NT2/D1 (cell line): ENCODE measurements around the gene HMX1.

ENCODE experiments used
- DNase-seq: peaks from one replicate; pipeline ENCODE4 v3.0.0-alpha.2; 2011; ENCODE audit warnings: low read depth, low spot score
- H3K27me3 ChIP-seq: 2 replicates; pipeline ENCODE4 v1.6.0; 2011; ENCODE audit warnings: mild to moderate bottlenecking; ENCODE audit not compliant: insufficient read length, insufficient read depth
- H3K36me3 ChIP-seq: 2 replicates; pipeline ENCODE4 v1.6.1; 2011; ENCODE audit warnings: mild to moderate bottlenecking, low read length, mixed read lengths; ENCODE audit not compliant: insufficient read depth, insufficient read length
- H3K4me1 ChIP-seq: 2 replicates; pipeline ENCODE4 v1.5.1; 2011; ENCODE audit not compliant: insufficient read depth, insufficient read length
- H3K4me3 ChIP-seq: 2 replicates; pipeline ENCODE4 v1.5.1; 2011; ENCODE audit warnings: low read depth; ENCODE audit not compliant: insufficient read length
- H3K9ac ChIP-seq: 2 replicates; pipeline ENCODE4 v1.6.0; 2011; ENCODE audit warnings: low read depth; ENCODE audit not compliant: insufficient read length
- H3K9me3 ChIP-seq: 2 replicates; pipeline ENCODE4 v1.5.1; 2011; ENCODE audit warnings: mild to moderate bottlenecking, low read length; ENCODE audit not compliant: insufficient read depth
- SUZ12 ChIP-seq: IDR thresholded peaks from 2 replicates; pipeline ENCODE4 v1.6.1; 2011; ENCODE audit not compliant: insufficient read length, insufficient read depth; ENCODE audit errors: extremely low read depth
- YY1 ChIP-seq: IDR thresholded peaks from 2 replicates; pipeline ENCODE4 v1.6.1; 2011; ENCODE audit not compliant: insufficient read length, insufficient read depth
- ZNF274 ChIP-seq: IDR thresholded peaks from 2 replicates; pipeline ENCODE4 v1.6.1; 2011; ENCODE audit warnings: mild to moderate bottlenecking, low read depth, low read length

The HMX1 gene

DNA sequence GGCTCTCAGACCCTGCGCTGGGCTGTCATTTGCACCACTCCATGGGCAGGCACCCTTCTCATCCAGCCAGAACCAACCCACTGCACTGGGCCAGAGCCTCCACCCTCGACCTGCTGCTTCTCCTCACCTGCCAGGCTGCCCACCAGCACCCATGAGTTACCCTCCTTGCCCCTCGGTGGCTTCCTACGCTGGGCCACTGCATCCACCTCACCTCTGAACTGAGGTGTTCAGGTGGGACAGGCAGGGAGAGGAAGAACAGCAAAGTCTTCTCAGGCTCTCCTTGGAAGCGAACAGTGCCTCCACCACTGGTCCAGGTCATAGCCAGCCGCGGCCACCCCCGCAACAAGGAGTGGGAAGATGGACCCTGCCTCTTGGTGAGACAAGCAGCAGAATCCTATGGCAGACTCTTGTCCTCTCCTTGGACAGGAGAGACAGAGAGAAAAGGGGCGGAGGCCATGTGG, 32.4 kb upstream of the HMX1 start:
- TF ChIP-seq ZNF274 (no peak), YY1 (no peak), SUZ12 (no peak)
- H3K9ac ChIP-seq: no peak overlapping the region
- no peak overlapping the region for H3K4me3 ChIP-seq
- H3K27me3 ChIP-seq: peaks cover 6% of the 10 kb centered on the region
- no peaks in the 10 kb centered on the region for H3K4me1 ChIP-seq
- no peak for DNase-seq
- H3K9me3 ChIP-seq: peaks cover 31% of the 10 kb centered on the region
- no peaks in the 10 kb centered on the region for H3K36me3 ChIP-seq

DNA sequence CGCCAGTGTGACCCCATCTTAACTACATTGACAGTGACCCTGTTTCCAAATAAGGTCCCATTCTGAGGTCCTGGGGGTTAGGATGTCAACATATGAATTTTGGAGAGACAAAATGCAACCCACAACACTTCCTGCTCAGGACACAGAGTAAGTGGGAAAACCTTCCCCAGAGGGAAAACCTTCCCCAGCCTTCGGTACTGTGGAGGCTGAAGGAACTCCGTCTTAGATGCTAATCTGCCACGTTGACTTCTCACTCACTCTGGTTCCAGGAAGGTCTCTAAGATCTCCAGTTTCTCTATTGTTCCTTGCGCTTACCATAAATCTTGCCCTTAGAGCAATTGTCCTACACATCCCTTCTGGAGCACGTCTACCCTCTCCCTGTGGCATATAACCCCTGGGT, 29.7 kb upstream of the HMX1 start:
- peaks cover 31% of the 10 kb centered on the region for H3K9me3 ChIP-seq
- H3K27me3 ChIP-seq: peaks cover 10% of the 10 kb centered on the region
- H3K4me1 ChIP-seq: peaks cover 8% of the 10 kb centered on the region
- no peak for TF ChIP-seq YY1
- H3K9ac ChIP-seq: no peak overlapping the region
- no peaks in the 10 kb centered on the region for H3K36me3 ChIP-seq
- no peak overlapping the region for H3K4me3 ChIP-seq
- no peak for DNase-seq

DNA sequence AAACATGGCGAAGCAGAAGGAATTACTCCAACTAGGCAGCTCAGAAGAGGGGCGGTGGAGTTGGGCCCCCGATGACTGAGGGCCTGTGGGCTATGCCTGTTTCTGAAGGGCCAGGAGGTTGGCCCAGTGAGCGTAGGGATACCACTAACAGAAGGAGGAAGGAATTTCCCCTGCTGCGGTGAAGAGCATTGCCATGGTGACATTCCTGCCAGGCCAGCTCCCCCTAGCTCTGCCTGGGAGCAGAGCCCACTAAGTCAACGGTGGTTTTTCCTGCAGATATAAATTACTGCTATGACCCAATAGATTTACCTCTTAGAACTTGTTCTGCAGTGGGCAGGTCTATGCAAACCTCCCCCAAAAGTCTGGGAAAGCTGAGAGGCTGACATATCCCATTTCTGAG, 28.9 kb upstream of the HMX1 start:
- Histone ChIP-seq H3K9ac (no peak overlapping the region), H3K36me3 (no peaks in the 10 kb centered on the region), H3K4me1 (peaks cover 11% of the 10 kb centered on the region), H3K4me3 (no peak overlapping the region), H3K9me3 (peaks cover 31% of the 10 kb centered on the region), H3K27me3 (peaks cover 17% of the 10 kb centered on the region)
- DNase-seq: no peak
- TF ChIP-seq ZNF274 (no peak), YY1 (no peak), SUZ12 (no peak)

DNA sequence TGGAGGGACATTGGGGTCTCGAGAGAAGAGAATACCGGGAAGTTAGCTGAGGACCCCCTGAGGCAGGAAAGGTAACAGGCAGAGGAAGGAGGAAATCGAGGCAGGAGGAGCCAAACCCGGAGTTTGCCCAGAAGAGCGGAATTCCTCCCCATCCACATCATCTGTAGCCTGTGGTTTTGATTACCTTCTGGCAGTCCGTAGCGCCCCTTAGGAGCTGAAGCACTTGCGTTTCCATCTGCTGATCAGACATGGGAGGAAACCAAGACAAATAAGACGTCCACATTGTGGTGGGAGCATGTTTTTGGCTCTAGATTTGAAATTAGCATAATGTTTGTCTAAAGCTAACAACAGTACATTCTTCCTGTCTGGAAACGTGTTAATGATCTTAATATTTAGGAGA, 26.8 kb upstream of the HMX1 start:
- no peak for DNase-seq
- H3K4me3 ChIP-seq: no peak overlapping the region
- H3K27me3 ChIP-seq: peaks cover 33% of the 10 kb centered on the region
- H3K4me1 ChIP-seq: peaks cover 17% of the 10 kb centered on the region
- peaks cover 31% of the 10 kb centered on the region for H3K9me3 ChIP-seq
- H3K9ac ChIP-seq: no peak overlapping the region
- TF ChIP-seq SUZ12: no peak
- TF ChIP-seq YY1: no peak
- no peak for TF ChIP-seq ZNF274
- no peaks in the 10 kb centered on the region for H3K36me3 ChIP-seq

DNA sequence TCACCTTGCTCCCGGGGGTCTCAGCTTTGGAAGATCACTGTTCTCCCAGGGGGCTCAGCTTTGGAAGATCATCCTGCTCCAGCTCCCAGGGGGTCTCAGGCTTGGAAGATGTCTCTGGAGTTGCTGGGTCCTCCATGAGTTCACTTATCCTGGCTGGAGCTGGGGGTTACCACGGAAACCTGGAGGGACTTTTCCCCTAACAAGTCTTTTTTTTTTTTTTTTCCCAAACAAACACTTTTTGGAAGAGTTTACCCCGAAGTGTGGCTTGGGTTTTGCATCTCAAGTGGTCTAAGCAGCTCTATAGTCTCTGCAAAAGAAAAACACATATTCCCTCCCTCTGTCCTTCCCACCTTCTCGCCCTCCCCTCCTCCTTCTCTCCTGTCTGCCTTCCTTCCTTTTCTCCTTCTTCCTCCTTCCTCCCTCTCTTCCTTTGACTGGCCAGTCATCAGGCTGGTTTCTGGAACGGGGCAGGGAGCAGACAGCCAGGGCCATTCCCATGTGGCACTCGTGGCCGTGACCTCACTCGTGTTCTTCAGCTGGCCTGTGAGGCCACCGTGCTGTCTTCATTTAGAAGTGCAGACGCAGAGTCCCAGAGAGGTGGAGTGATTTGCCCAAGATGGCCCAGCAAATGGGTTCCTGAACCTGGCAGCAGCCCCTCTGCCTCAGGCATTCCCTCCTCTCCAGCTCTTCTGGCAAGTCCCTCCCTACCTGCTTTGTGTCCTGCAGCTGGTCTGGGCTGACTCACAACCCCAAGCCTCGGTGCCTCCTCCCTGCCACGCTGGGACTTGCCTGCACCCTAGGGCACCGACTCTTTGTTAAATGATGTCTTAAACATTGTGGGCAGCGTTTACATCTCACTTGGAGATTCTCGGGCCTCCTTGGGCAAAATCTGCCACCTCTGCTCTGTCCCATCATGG, 25.9 kb upstream of the HMX1 start:
- peaks cover 42% of the 10 kb centered on the region for H3K27me3 ChIP-seq
- no peak for DNase-seq
- TF ChIP-seq SUZ12: no peak
- TF ChIP-seq ZNF274: no peak
- no peak for TF ChIP-seq YY1

DNA sequence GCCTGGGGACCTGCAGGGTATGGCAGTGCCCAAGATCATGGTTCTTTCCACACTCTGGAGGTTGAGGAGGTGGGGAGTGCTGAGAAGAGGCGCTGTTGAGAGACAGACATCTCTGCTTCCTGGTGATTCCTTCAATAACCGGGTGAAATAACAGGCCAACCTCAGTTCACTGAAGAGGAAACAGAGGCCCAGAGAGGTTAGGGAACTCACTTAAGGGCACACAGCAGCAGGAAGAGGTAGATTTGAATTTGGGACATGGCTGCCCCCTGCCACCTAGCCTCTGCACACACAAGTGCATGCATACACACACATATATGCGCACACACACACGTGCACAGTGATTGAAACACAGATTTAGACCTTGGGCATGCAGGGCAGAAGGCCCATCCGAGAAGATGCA, 24.9 kb upstream of the HMX1 start:
- peaks cover 18% of the 10 kb centered on the region for H3K9me3 ChIP-seq
- H3K27me3 ChIP-seq: peaks cover 50% of the 10 kb centered on the region
- no peak for DNase-seq
- TF ChIP-seq YY1 (no peak), ZNF274 (no peak), SUZ12 (no peak)
- no peak overlapping the region for H3K4me3 ChIP-seq
- no peak overlapping the region for H3K9ac ChIP-seq
- H3K4me1 ChIP-seq: peaks cover 24% of the 10 kb centered on the region
- H3K36me3 ChIP-seq: no peaks in the 10 kb centered on the region

More for the DNA sequence above, 25.9 kb upstream of the HMX1 start:
- peaks cover 28% of the 10 kb centered on the region for H3K9me3 ChIP-seq
- H3K4me3 ChIP-seq: no peak overlapping the region
- H3K4me1 ChIP-seq: peaks cover 17% of the 10 kb centered on the region
- no peak overlapping the region for H3K9ac ChIP-seq
- H3K36me3 ChIP-seq: no peaks in the 10 kb centered on the region

DNA sequence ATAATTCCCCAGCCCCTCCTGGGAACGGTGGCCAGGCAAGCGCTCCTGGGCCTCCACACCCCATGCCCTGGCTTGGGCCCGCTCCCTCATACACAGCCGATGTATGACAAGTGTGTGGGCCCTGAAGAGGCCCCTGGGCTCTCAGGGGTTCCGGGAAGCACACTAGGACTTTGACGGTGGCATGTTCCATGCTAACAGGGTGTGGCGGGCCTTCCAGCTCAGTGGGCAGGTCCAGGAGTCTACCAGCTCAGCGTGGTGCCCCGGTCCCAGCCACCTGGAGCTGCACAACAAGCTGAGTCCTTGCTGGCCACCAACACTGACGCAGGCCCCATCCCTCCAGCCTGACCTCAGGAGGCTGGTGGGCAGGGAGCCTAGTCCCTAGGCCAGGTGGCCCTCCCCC, 24.4 kb upstream of the HMX1 start:
- TF ChIP-seq ZNF274 (no peak), SUZ12 (no peak), YY1 (no peak)
- H3K36me3 ChIP-seq: no peaks in the 10 kb centered on the region
- peaks cover 24% of the 10 kb centered on the region for H3K4me1 ChIP-seq
- peaks cover 14% of the 10 kb centered on the region for H3K9me3 ChIP-seq
- DNase-seq: no peak
- H3K27me3 ChIP-seq: peaks cover 54% of the 10 kb centered on the region
- H3K9ac ChIP-seq: no peak overlapping the region
- no peak overlapping the region for H3K4me3 ChIP-seq

DNA sequence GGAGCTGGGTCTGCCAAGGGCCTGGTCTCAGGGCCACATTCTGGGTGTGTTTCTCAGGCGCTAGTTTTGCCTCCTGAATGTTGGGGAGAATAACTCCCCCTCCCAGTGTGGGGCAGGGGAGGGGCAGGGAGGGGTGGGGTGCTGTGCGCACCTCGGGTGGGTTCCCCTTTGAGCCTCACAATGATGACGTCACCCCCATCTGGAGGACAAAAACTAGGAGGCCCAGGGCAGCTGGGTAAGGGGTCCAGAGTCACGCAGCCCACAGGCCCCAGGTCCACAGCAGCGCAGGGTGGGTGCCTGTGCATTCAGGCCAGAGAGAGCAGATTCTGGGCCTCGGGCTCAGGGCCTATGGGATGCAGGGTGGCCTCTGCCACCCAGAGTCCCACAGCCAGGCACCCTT, 23.7 kb upstream of the HMX1 start:
- DNase-seq: no peak
- Histone ChIP-seq H3K4me1 (peaks cover 24% of the 10 kb centered on the region), H3K4me3 (no peak overlapping the region), H3K36me3 (no peaks in the 10 kb centered on the region), H3K9ac (peak overlapping the region; percentile 57), H3K9me3 (peaks cover 6% of the 10 kb centered on the region; the same call in 1 of the 2 replicates), H3K27me3 (peaks cover 62% of the 10 kb centered on the region)
- TF ChIP-seq YY1 (no peak), SUZ12 (no peak), ZNF274 (no peak)
